VCaP (cell line): ENCODE data around the gene LMX1B.

Experiments used
- H3K27ac ChIP-seq: fragments of 450-650 bp; 2 replicates; pipeline ENCODE4 v1.5.1; 2017
- CTCF ChIP-seq: fragments of 450-650 bp; conservative IDR thresholded peaks from 2 replicates; pipeline ENCODE4 v1.5.1; 2017; ENCODE audit warnings: mild to moderate bottlenecking, moderate library complexity

LMX1B gene

GRCh38 chr9:126615791-126616447, 2.2 kb downstream of the LMX1B start:
- TF ChIP-seq CTCF: no peak
- no peak overlapping the region; the same call in 1 of the 2 replicates for H3K27ac ChIP-seq

GRCh38 chr9:126616521-126616976, 2.8 kb downstream of the LMX1B start:
- H3K27ac ChIP-seq: no peak overlapping the region
- TF ChIP-seq CTCF: no peak

- no peak for TF ChIP-seq CTCF
- H3K27ac ChIP-seq: no peak overlapping the region
These were observed 3.5 kb downstream of the LMX1B start for GRCh38 chr9:126617003-126617822.

- H3K27ac ChIP-seq: no peak overlapping the region
- TF ChIP-seq CTCF: no peak
These were observed 4.1 kb downstream of the LMX1B start for GRCh38 chr9:126617823-126618165.

- H3K27ac ChIP-seq: no peak overlapping the region
- TF ChIP-seq CTCF: no peak
These were observed 4.5 kb downstream of the LMX1B start for GRCh38 chr9:126618190-126618584.

- H3K27ac ChIP-seq: no peak overlapping the region
- TF ChIP-seq CTCF: no peak
These were observed 5.0 kb downstream of the LMX1B start for GRCh38 chr9:126618585-126619360.
